HFFc6 (cell line): ENCODE measurements around the gene TM6SF1. TPM values are rescaled to one million over a fixed set of nuclear protein-coding genes. Genes with fewer than 3 reads are reported as not detected.
A peak's percentile ranks its signal among the peaks of the same experiment; 100 is the strongest.
"Not testable (repeated sequence)": the region's sequence is repeated elsewhere in the genome, so short reads cannot be mapped to it uniquely, and the experiment has no call there.

Source experiments
- DNase-seq: peaks from one replicate; pipeline ENCODE4 v3.0.0-alpha.2; 2018
- H3K27ac Mint-ChIP-seq: 2 replicates; pipeline ENCODE4 v1.8.0; 2020; ENCODE audit warnings: mild to moderate bottlenecking, mixed read lengths
- H3K27me3 Mint-ChIP-seq: 2 replicates; pipeline ENCODE4 v1.8.0; 2021; ENCODE audit warnings: mild to moderate bottlenecking, moderate library complexity, mixed read lengths; ENCODE audit not compliant: insufficient read depth
- H3K36me3 Mint-ChIP-seq: 2 replicates; pipeline ENCODE4 v1.8.0; 2021; ENCODE audit warnings: low read depth, mixed read lengths
- H3K4me1 Mint-ChIP-seq: 2 replicates; pipeline ENCODE4 v1.8.0; 2020; ENCODE audit warnings: low read depth, mixed read lengths
- H3K4me3 Mint-ChIP-seq: 2 replicates; pipeline ENCODE4 v1.8.0; 2020; ENCODE audit warnings: mild to moderate bottlenecking, moderate library complexity, mixed read lengths
- H3K9me3 Mint-ChIP-seq: 2 replicates; pipeline ENCODE4 v1.8.0; 2020; ENCODE audit warnings: mild to moderate bottlenecking, mixed read lengths
- total RNA-seq, 6 experiments: library from RNA; stranded (reverse); fragmentation: NEBNext Ultra II Directional; extraction: Animal tissue kit (Norgen Biotek cat#: 25700); gene quantifications; 2 replicates in 1 of 6; 3 replicates in 5 of 6; pipeline ENCODE4 v1.2.3, GENCODE V29; 2021
- TF ChIP-seq, protein P1 (sequence below): fragments of 200-600 bp; sonication (generic); IDR thresholded peaks from 2 replicates; pipeline ENCODE4 v1.5.0; 2021; ENCODE audit warnings: antibody characterized with exemption, mild to moderate bottlenecking

Gene TM6SF1
- total RNA-seq, 6 experiments from 2014 or later = 0.25 to 0.46 (median 0.42) TPM; not detected in 2

DNA sequence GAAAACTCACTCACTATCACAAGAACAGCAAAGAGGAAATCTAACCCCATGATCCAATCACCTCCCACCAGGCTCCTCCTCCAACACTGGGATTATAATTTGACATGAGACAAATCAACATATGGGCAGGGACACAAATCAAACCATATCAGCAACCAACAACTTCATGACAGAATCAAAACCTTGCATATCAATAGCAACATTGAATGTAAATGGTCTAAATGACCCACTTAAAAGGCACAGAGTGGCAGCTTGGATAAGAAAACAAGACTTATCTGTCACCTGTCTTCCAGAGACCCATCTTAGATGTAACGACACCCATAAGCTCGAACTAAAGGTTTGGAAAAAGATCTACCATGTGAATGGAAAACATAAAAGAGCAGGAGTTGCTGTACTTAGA, 59.4 kb downstream of the TM6SF1 start:
- Mint-ChIP-seq H3K27me3 (no peaks in the 10 kb centered on the region; the same call in 1 of the 2 replicates), H3K36me3 (peaks cover 50% of the 10 kb centered on the region), H3K27ac (no peak overlapping the region), H3K4me1 (peaks cover 78% of the 10 kb centered on the region), H3K9me3 (peaks cover 17% of the 10 kb centered on the region), H3K4me3 (no peak overlapping the region)
- DNase-seq = no peak
- TF ChIP-seq, protein P1, sequence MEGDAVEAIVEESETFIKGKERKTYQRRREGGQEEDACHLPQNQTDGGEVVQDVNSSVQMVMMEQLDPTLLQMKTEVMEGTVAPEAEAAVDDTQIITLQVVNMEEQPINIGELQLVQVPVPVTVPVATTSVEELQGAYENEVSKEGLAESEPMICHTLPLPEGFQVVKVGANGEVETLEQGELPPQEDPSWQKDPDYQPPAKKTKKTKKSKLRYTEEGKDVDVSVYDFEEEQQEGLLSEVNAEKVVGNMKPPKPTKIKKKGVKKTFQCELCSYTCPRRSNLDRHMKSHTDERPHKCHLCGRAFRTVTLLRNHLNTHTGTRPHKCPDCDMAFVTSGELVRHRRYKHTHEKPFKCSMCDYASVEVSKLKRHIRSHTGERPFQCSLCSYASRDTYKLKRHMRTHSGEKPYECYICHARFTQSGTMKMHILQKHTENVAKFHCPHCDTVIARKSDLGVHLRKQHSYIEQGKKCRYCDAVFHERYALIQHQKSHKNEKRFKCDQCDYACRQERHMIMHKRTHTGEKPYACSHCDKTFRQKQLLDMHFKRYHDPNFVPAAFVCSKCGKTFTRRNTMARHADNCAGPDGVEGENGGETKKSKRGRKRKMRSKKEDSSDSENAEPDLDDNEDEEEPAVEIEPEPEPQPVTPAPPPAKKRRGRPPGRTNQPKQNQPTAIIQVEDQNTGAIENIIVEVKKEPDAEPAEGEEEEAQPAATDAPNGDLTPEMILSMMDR = no peak

DNA sequence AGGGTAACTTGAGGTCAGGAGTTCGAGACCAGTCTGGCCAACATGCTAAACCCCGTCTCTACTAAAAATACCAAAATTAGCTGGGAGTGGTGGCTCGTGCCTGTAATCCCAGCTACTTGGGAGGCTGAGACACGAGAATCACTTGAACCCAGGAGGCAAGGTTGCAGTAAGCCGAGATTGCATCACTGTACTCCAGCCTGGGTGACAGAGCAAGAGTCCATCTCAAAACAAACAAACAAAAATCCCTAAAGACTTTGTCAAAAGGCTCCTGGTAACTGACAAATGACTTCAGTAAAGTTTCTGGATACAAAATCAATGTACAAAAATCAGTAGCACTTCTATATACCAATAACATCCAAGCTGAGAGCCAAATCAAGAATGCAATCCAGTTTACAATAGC, 62.1 kb downstream of the TM6SF1 start:
- Mint-ChIP-seq H3K27ac (peak overlapping the region; percentile 78; the same call in 1 of the 2 replicates), H3K36me3 (peaks cover 37% of the 10 kb centered on the region), H3K4me1 (peaks cover 52% of the 10 kb centered on the region), H3K9me3 (peaks cover 17% of the 10 kb centered on the region)
- H3K27me3 Mint-ChIP-seq, H3K4me3 Mint-ChIP-seq, DNase-seq: not testable (repeated sequence)

DNA sequence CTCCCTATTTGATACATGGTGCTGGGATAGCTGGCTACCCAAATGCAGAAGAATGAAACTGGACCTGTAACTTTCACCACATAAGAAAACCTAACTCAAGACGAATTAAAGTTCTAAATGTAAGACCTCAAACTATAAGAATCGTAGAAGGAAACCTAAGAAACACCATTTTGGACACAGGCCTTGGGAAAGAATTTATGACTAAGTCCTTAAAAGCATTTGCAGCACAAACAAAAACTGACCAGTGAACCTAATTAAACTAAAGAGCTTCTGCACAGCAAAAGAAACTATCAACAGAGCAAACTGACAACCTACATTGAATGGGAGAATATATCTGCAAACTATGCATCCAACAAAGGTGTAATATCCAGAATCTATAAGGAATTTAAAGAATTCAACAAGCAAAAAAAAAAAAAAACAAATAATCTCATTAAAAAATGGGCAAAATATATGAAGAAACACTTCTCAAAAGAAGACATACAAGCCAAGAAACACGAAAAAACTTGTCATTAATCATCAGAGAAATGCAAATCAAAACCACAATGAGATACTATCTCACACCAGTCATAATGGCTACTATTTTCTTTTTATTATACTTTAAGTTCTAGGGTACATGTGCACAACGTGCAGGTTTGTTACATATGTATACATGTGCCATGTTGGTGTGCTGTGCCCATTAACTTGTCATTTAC, 63.2 kb downstream of the TM6SF1 start:
- H3K36me3 Mint-ChIP-seq = peaks cover 33% of the 10 kb centered on the region
- peak; percentile 52 for DNase-seq
- no peaks in the 10 kb centered on the region; the same call in 1 of the 2 replicates for H3K27me3 Mint-ChIP-seq
- TF ChIP-seq, protein P1 = no peak
- peak overlapping the region; percentile 78 for H3K27ac Mint-ChIP-seq
- H3K4me3 Mint-ChIP-seq = peak overlapping the region; percentile 27
- H3K9me3 Mint-ChIP-seq = peaks cover 15% of the 10 kb centered on the region
- peaks cover 49% of the 10 kb centered on the region for H3K4me1 Mint-ChIP-seq

DNA sequence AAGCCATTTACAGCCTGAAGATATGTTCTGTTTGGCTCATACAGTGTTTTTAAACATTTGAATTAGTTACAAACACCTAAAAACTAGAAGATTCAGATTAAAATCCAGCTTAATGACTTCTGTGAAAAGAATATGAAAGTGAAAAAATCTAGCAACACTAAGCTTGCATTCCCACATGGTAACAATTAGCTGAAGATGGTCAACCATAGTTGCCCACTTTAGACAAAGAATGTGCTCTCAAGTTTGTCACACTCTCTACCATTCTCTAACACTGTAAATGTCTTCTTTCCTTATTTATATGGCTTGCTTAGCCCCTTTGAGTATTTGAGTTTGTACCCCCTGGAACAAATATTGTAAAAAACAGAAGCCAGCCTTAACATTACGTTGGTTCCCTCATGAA, 67.4 kb downstream of the TM6SF1 start:
- no peaks in the 10 kb centered on the region; the same call in 1 of the 2 replicates for H3K36me3 Mint-ChIP-seq
- peaks cover 25% of the 10 kb centered on the region for H3K4me1 Mint-ChIP-seq
- H3K9me3 Mint-ChIP-seq = no peaks in the 10 kb centered on the region
- H3K4me3 Mint-ChIP-seq = no peak overlapping the region
- TF ChIP-seq, protein P1 = no peak
- H3K27ac Mint-ChIP-seq = no peak overlapping the region
- no peaks in the 10 kb centered on the region for H3K27me3 Mint-ChIP-seq
- no peak for DNase-seq

DNA sequence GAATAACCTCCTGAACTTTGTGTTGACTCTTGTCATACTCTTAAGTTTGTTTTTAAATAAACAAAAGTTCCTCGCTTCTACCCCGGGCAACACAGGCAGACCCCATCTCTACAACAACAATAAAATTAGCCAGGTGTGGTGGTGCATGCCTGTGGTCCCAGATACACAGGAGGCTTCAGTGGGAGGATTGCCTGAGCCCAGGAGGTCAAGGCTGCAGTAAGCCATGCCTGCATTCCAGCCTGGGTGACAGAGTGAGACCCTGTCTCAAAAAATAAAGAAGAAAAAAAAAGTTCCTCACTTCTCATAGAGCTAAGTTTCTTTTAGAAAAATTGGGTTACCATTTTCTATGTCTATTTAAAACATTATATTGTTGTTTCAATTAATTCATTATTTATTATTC, 70.9 kb downstream of the TM6SF1 start:
- Mint-ChIP-seq H3K36me3 (no peaks in the 10 kb centered on the region; the same call in 1 of the 2 replicates), H3K4me1 (peaks cover 8% of the 10 kb centered on the region), H3K27me3 (no peaks in the 10 kb centered on the region), H3K27ac (no peak overlapping the region), H3K9me3 (no peaks in the 10 kb centered on the region), H3K4me3 (no peak overlapping the region)
- no peak for DNase-seq
- TF ChIP-seq, protein P1 = no peak

DNA sequence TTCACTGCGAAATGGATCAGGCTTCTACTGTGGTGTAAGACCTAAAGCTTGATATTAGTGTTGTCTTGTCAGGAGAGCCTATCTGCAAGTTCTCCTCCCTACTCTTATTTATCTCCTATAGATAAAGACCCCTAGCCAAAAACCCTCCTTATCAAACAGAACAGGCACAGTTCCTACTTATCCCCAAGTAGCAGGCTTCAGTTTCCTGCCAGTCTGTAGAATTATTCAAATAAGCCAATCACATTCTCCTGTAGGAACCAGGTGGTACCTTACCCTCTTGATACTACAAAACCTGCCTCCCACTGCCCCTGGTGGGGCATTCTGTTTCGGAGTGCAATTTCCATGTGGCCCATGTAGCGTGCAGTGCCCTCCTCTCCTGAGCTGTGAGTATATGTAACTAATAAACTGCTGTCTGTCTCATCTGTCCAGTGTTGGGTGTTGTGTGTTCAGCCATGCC, 71.5 kb downstream of the TM6SF1 start:
- Mint-ChIP-seq H3K27me3 (no peaks in the 10 kb centered on the region), H3K27ac (no peak overlapping the region), H3K4me3 (no peak overlapping the region), H3K4me1 (peaks cover 8% of the 10 kb centered on the region), H3K9me3 (no peaks in the 10 kb centered on the region), H3K36me3 (no peaks in the 10 kb centered on the region; the same call in 1 of the 2 replicates)
- TF ChIP-seq, protein P1 = no peak
- DNase-seq = no peak
